T-helper 9 cell (primary cell): Measurements from ENCODE around the gene GPR89B.
"Not testable (repeated sequence)": the region's sequence is repeated elsewhere in the genome, so short reads cannot be mapped to it uniquely, and the experiment has no call there.

Source experiments
- DNase-seq: peaks from one replicate; pipeline ENCODE4 v3.0.0-alpha.2; 2020
- total RNA-seq, 2 donors: gene quantifications; one replicate each; lab custom pipeline; 2026; lab: John Stamatoyannopoulos, UW

GPR89B gene
- 11.2 to 12.5 reads per million in 2 donors for total RNA-seq

- DNase-seq, result peak; percentile 84
These were observed at the start of gene GPR89B for GRCh38 chr1:147928236-147929132. TSS of gene GPR89B (plus strand) at chr1:147928420. CDS start at chr1:147928537, 117 bp downstream.

GRCh38 chr1:147879911-147880310, 48.3 kb upstream of the GPR89B start:
- no peak for DNase-seq

- DNase-seq, result no peak
These were observed 45.7 kb upstream of the GPR89B start for GRCh38 chr1:147882535-147882934.

- peak; percentile 53 for DNase-seq
These were observed 37.9 kb upstream of the GPR89B start for GRCh38 chr1:147890177-147890790.

- no peak for DNase-seq
These were observed 37.1 kb upstream of the GPR89B start for GRCh38 chr1:147891088-147891487.

- no peak for DNase-seq
These were observed 36.0 kb upstream of the GPR89B start for GRCh38 chr1:147892216-147892615.

GRCh38 chr1:147892731-147893214, 35.4 kb upstream of the GPR89B start:
- DNase-seq, result no peak

- DNase-seq, result no peak
These were observed 33.1 kb upstream of the GPR89B start for GRCh38 chr1:147895123-147895522.

- no peak for DNase-seq
These were observed 31.0 kb upstream of the GPR89B start for GRCh38 chr1:147897029-147897752.

GRCh38 chr1:147897789-147898188, 30.4 kb upstream of the GPR89B start:
- DNase-seq, result no peak

- DNase-seq, result no peak
These were observed 25.9 kb upstream of the GPR89B start, which contains the start of gene GJA8 for GRCh38 chr1:147902253-147902845. TSS of gene GJA8 (plus strand) at chr1:147902795. CDS start at chr1:147907956, 5,161 bp downstream.

GRCh38 chr1:147904726-147905125, 23.5 kb upstream of the GPR89B start:
- no peak for DNase-seq

GRCh38 chr1:147907786-147908509, 20.3 kb upstream of the GPR89B start:
- DNase-seq, result no peak

GRCh38 chr1:147912553-147912952, 15.7 kb upstream of the GPR89B start:
- DNase-seq, result no peak

GRCh38 chr1:147913362-147913942, 14.8 kb upstream of the GPR89B start:
- no peak for DNase-seq

- DNase-seq, result no peak
These were observed 8.3 kb upstream of the GPR89B start for GRCh38 chr1:147919896-147920295.

GRCh38 chr1:147924813-147925212, 3.4 kb upstream of the GPR89B start:
- no peak for DNase-seq

- DNase-seq, result not testable (repeated sequence)
These were observed 1.0 kb upstream of the GPR89B start for GRCh38 chr1:147927215-147927614.

GRCh38 chr1:147927689-147928088, 531 bp upstream of the GPR89B start:
- not testable (repeated sequence) for DNase-seq

- not testable (repeated sequence) for DNase-seq
These were observed 2.9 kb downstream of the GPR89B start for GRCh38 chr1:147931137-147931536.

GRCh38 chr1:147935296-147935695, 7.1 kb downstream of the GPR89B start:
- not testable (repeated sequence) for DNase-seq
